ENCODE measurements around the gene MRGPRF. TPM values are rescaled to one million over a fixed set of nuclear protein-coding genes. Genes with fewer than 3 reads are reported as not detected.

The MRGPRF gene
- 0.10 and 0.33 TPM in 2 replicates for total RNA-seq

DNA sequence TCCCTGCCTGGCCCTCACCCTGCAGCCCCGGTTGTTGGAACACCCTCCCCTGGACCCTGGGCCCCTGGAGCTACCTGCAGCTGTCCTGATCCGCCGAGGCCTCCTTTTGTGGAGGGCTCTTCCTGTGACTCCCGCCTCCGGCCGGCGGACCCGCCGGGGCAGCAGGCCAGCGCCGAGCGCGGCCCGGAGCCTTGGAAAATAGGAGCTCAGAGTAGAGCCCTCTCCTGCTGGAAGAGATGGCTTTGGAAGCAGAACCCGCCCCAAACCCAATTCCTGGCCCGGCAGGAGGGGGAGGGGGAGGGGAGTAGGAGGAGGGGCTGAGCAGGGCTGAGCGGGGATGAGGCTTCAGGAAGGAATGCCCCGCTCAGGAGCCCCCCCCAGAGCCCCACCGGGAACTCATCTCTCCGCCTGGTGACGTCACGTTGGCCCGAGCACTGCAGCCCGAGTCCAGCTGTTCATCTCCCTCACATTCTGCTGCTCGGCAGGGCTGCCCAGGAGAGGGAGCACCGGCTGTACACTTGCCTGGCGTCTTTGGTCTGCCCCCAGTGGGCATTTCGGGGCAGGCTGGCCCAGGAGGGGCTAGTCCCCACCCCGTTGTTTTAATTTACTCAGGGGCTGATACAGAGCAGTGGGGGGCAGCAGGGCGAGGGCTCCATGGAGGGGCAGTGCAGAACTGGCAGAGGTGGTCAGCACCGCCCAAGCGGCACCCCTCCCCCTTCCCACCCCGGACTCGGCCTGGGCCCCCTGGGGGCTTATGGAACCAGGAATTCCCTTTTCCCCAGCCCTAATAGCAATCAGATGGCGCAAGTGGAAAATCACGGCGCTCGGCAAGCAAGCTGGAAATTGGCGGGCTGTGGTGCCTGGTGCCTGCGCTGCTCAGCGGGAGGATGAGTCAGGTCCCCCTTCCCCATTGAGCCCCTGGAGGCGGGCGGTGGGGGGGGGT lies at the start of gene MRGPRF:
MRGPRF (minus strand) TSS at position 238 of the 943 bp plus-strand sequence. CDS start 3,345 bp downstream, outside the sequence.

DNA sequence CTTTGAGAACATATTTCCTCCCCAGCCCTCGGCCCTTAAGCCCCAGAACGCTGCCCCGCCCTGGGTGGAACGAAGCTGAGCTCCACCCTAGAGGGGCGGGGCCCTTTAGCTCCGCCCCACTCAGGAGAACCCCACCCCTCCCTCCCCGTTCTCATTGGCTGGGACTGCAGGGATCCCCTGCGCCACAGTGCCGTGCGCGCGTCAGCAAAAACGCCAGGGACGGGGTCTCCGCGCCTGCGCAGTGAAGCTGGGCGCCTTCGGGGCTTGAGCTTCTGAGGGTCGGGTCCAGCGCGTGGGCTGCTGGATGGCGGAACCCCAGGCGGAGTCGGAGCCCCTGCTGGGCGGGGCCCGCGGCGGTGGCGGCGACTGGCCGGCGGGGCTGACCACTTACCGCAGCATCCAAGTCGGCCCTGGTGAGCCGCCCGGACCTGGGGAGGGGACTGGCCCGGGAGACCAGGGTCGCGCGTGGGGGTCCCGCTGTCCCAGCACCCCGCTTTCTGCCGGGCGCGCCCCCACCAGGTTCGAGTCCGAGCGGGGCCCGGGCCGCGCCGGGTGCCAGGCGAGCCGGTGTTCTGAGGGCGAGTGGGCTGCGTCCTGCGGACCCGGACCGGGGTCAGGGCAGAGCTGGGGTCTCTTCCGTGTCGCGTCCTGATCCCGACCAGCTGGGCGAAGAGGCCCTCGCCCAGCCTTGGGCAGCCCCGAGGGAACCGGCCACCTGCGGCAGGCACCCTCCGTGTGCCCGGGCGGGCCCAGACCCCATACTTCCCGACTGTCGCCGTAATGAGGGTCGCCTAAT lies 35.8 kb upstream of the MRGPRF start, which contains the start of gene TPCN2:
TPCN2 (plus strand) TSS at position 239 of the 796 bp plus-strand sequence; CDS start at position 305, 66 bp downstream.

DNA sequence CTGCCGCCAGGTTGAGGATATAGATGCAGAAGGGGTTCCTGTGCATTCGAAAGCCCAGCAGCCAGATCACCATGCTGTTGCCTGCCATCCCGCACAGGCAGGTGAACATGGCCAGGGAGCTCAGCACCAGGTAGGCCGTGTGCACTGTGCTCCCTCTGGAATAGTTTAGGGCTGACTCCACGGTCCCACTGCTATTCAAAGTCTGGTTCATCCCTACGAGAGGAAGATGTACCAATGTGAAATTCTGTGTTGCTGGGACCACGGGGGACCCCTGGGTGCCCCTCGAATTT lies 32.3 kb downstream of the MRGPRF start, which contains the start of gene MRGPRD:
MRGPRD (minus strand) TSS at position 211 of the 290 bp plus-strand sequence; CDS start at position 211, 0 bp downstream.

Other genes starting within 250 kb of the MRGPRF start
- gene CPT1A, start 171.3 kb downstream of the MRGPRF start, total RNA-seq: 76.0 and 84.3 TPM in 2 replicates
- 62.3 and 82.0 TPM in 2 replicates for gene MRPL21, start 109.4 kb downstream of the MRGPRF start, total RNA-seq
- gene IGHMBP2, start 109.4 kb downstream of the MRGPRF start, total RNA-seq: 11.1 and 15.4 TPM in 2 replicates
- gene MRGPRD, start 32.3 kb downstream of the MRGPRF start, total RNA-seq: not detected in 2 replicates
- 11.4 and 14.2 TPM in 2 replicates for gene TPCN2, start 35.7 kb upstream of the MRGPRF start, total RNA-seq
- gene SMIM38, start 142.7 kb upstream of the MRGPRF start, total RNA-seq: 0.33 TPM in 1 of 2 replicates, not detected in the other

Measured in vein endothelial cell (primary cell).